PFSK-1 (cell line): ENCODE measurements around the gene TSGA10IP.

ENCODE experiments used
- FOXP2 ChIP-seq: optimal IDR thresholded peaks from 2 replicates; pipeline ENCODE3; 2011; ENCODE audit warnings: borderline replicate concordance, control low read depth, inconsistent platforms; ENCODE audit not compliant: insufficient read depth; ENCODE audit errors: extremely low read length, extremely low read depth
- POLR2AphosphoS5 ChIP-seq: IDR thresholded peaks from 2 replicates; pipeline ENCODE4 v1.6.1; 2012; ENCODE audit warnings: low read depth, mild to moderate bottlenecking, control low read depth, low read length, moderate library complexity
- REST ChIP-seq, 2 experiments: IDR thresholded peaks; 2 replicates each; pipeline versions ENCODE4 v1.6.1 to v1.8.0; 2011 to 2012; ENCODE audit warnings: low read depth in 2 of 2, low read length in 2 of 2, control low read depth in 1 of 2, inconsistent platforms in 1 of 2, mild to moderate bottlenecking in 1 of 2, moderate library complexity in 1 of 2; ENCODE audit not compliant: insufficient read depth in 1 of 2
- SIN3A ChIP-seq: IDR thresholded peaks from 2 replicates; pipeline ENCODE4 v1.6.1; 2012; ENCODE audit warnings: mild to moderate bottlenecking, low read length, moderate library complexity, borderline replicate concordance; ENCODE audit not compliant: insufficient read depth
- TAF1 ChIP-seq: IDR thresholded peaks from 2 replicates; pipeline ENCODE4 v1.6.1; 2012; ENCODE audit warnings: low read length, control low read depth, borderline replicate concordance; ENCODE audit not compliant: insufficient read depth

Gene TSGA10IP

GRCh38 chr11:65911682-65912568, 33.4 kb upstream of the TSGA10IP start:
- peak in 1 of 2 experiments; percentile 41; a peak in 1 of 4 replicates for TF ChIP-seq REST (IDR thresholded peaks at IDR 0.05; ENCODE audit: insufficient read depth in 1 of 2, low read depth in 2 of 2, low read length in 2 of 2)
- TF ChIP-seq TAF1: no peak
- peak; percentile 37; the same call in 1 of the 2 replicates for TF ChIP-seq POLR2AphosphoS5
- peak; percentile 74; the same call in 1 of the 2 replicates for TF ChIP-seq SIN3A
- TF ChIP-seq FOXP2: no peak

DNA sequence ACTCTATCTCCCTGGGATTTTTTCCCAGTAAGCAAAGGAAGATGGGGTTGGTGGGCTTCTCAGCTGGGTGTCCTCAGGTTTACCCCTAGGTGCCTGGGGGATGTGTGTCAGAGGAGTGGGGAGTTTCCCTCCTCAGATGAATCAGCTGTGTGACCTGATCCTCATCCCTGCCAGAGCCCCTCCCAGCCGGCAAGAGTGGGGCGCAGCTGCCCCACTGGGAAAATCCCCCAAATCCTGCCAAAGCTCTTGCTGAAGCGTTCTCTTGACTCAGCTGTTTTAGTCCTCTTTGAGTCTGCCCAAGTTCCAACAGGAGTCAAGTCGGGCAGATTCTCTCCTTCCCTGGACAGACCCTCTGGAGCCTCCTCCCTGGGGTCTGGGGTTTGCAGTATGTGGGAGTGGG, 32.4 kb upstream of the TSGA10IP start:
- no peak for TF ChIP-seq FOXP2
- TF ChIP-seq REST (IDR thresholded peaks at IDR 0.05; ENCODE audit: insufficient read depth in 1 of 2, low read depth in 2 of 2, low read length in 2 of 2): no peak
- TF ChIP-seq POLR2AphosphoS5: no peak
- TF ChIP-seq TAF1: no peak
- TF ChIP-seq SIN3A: no peak

DNA sequence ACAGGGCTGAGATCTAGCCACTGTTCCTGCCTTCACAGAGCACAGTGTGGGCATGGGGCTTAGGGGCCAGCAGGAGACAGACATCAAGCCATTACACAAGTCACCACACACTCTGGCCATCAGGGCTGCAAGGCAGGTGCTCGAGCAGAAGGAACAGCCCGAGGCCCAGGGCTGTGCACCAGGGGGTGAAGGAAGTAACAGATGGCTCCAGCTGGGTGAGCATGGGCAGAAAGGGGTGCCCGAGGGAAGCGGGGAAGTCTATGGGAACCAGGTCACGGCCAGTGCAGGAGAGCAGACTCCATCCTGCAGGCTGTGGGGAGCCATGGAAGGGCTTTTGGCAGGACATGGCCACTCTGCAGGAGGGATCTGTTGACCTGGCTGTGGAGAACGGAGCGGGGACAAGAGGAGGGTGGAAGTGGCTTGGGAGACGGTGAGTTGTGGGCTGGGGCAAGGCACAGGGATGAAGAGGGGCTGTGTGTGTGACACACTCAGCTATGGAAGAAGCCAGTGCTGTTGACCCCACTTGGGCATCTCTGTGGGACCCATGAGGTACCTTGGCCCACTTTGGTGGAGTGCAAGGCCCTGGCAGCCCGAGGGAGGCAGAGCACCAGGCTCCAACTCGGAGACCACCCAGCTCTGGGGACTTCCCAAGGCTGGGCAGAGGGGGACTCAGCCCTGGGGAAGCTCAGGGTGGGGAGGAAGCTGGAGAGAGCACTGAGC, 30.0 kb upstream of the TSGA10IP start:
- no peak for TF ChIP-seq POLR2AphosphoS5
- TF ChIP-seq TAF1: peak; percentile 25; the same call in 1 of the 2 replicates

- no peak for TF ChIP-seq REST (IDR thresholded peaks at IDR 0.05; ENCODE audit: insufficient read depth in 1 of 2, low read depth in 2 of 2, low read length in 2 of 2)
- TF ChIP-seq POLR2AphosphoS5: no peak
- TF ChIP-seq FOXP2: no peak
Observed at GRCh38 chr11:65915821-65916251, 29.4 kb upstream of the TSGA10IP start.

DNA sequence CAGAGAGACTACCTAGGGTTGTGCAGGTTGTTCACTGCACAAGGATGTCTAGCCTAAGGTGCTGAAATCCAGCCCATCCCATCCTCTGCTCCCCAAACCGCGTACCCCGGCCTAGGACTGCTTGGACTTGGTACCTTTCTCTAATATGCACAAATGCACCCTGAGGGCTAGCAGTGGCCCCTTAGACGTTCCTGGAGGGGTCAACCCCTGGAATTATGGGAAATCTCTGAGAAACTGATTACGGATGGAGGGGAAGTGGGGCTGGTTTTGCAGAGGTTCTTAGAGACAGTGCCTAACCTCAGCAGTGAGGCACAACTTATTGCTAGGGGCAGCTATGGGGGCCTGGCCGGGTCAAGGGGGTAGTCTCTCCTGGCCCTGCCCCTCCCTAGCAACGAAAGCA, 28.9 kb upstream of the TSGA10IP start:
- no peak for TF ChIP-seq FOXP2
- no peak for TF ChIP-seq SIN3A
- no peak for TF ChIP-seq TAF1

DNA sequence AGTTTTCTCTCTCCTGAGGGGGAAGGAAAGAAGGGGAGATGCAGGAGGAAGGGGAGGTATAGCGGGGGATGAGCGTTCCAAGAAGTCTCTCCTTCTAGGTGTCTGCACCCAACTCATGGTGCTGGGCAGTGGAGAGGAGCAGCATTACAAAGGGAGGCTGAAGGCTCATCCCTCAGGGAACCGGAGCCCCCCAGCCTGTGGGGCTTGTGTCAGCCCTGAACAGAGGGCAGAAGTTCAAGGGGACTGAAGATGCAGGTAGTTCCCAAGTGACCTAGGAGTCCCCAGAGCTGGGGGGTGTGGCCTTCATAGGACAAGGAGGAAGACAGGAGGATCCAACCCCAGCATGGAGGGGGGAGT, 28.2 kb upstream of the TSGA10IP start:
- TF ChIP-seq SIN3A: no peak
- TF ChIP-seq POLR2AphosphoS5: no peak
- TF ChIP-seq TAF1: no peak
- TF ChIP-seq FOXP2: no peak
- no peak for TF ChIP-seq REST (IDR thresholded peaks at IDR 0.05; ENCODE audit: insufficient read depth in 1 of 2, low read depth in 2 of 2, low read length in 2 of 2)
